OCI-LY7 (cell line): Measurements from ENCODE around the gene ZNF484. TPM values are rescaled to one million over a fixed set of nuclear protein-coding genes. Genes with fewer than 3 reads are reported as not detected.
"Not testable (repeated sequence)": the region's sequence is repeated elsewhere in the genome, so short reads cannot be mapped to it uniquely, and the experiment has no call there.

ENCODE experiments used
- BruUV-seq: library from RNA; stranded (reverse); fragments of 400-500 nt; replicated peaks from 2 replicates; lab custom pipeline; 2021; lab: Mats Ljungman, UMichigan
- CTCF ChIA-PET: fragments of 300-600 bp; sonication (Branson Sonifier 250); formaldehyde crosslinking; loops from one replicate; lab custom pipeline; 2022; ENCODE audit warnings: antibody characterized with exemption; ENCODE audit not compliant: unreplicated experiment; lab: Charles Lee
- POLR2A ChIA-PET: fragments of 300-600 bp; sonication (Branson Sonifier 250); formaldehyde crosslinking; loops from one replicate; lab custom pipeline; 2022; ENCODE audit warnings: antibody characterized with exemption; lab: Charles Lee
- DNase-seq: peaks from one replicate; pipeline ENCODE4 v3.0.0-alpha.2; 2015; ENCODE audit warnings: low spot score
- H2AFZ ChIP-seq: fragments of 200-600 bp; sonication (generic), shearing (Covaris generic); 2 replicates; pipeline ENCODE4 v1.6.1; 2014; ENCODE audit warnings: mild to moderate bottlenecking, antibody characterized with exemption, low read length, moderate library complexity
- H3K27ac ChIP-seq: fragments of 200-600 bp; sonication (generic); 2 replicates; pipeline ENCODE4 v1.5.1; 2014; ENCODE audit warnings: mixed run types, low read depth, mild to moderate bottlenecking, moderate library complexity, low read length, inconsistent platforms; ENCODE audit not compliant: poor library complexity, severe bottlenecking
- H3K36me3 ChIP-seq: fragments of 200-600 bp; sonication (generic); 2 replicates; pipeline ENCODE4 v1.6.1; 2014; ENCODE audit warnings: mild to moderate bottlenecking, antibody characterized with exemption, low read length, moderate library complexity, mixed read lengths; ENCODE audit not compliant: insufficient read depth
- H3K4me1 ChIP-seq: fragments of 200-600 bp; sonication (generic); 2 replicates; pipeline ENCODE4 v1.5.1; 2014; ENCODE audit warnings: mild to moderate bottlenecking, low read length; ENCODE audit not compliant: insufficient read depth, poor library complexity, severe bottlenecking
- H3K4me2 ChIP-seq: fragments of 200-600 bp; sonication (generic); 2 replicates; pipeline ENCODE4 v1.6.1; 2014; ENCODE audit warnings: mild to moderate bottlenecking, low read length
- H3K4me3 ChIP-seq: fragments of 200-600 bp; sonication (generic); 2 replicates; pipeline ENCODE4 v1.5.1; 2014; ENCODE audit warnings: mild to moderate bottlenecking, low read depth, low read length; ENCODE audit not compliant: poor library complexity, severe bottlenecking
- H3K79me2 ChIP-seq: fragments of 200-600 bp; sonication (generic); 2 replicates; pipeline ENCODE4 v1.6.1; 2016; ENCODE audit warnings: low read depth, mild to moderate bottlenecking, low read length, moderate library complexity, mixed read lengths; ENCODE audit not compliant: insufficient read depth
- H3K9me2 ChIP-seq: fragments of 200-600 bp; sonication (generic); 2 replicates; pipeline ENCODE4 v1.6.1; 2016; ENCODE audit warnings: mild to moderate bottlenecking, low read length, mixed read lengths; ENCODE audit not compliant: insufficient read depth
- H3K9me3 ChIP-seq: fragments of 200-600 bp; sonication (generic); 2 replicates; pipeline ENCODE4 v1.6.1; 2014; ENCODE audit warnings: mild to moderate bottlenecking, mixed run types, low read length, mixed read lengths
- H4K20me1 ChIP-seq: fragments of 200-600 bp; sonication (generic); 2 replicates; pipeline ENCODE4 v1.6.1; 2014; ENCODE audit warnings: mild to moderate bottlenecking, antibody characterized with exemption, low read length, moderate library complexity, mixed read lengths; ENCODE audit not compliant: insufficient read depth
- CTCF ChIP-seq: fragments of 200-600 bp; sonication (generic); conservative IDR thresholded peaks from 2 replicates; pipeline ENCODE4 v1.5.1; 2014; ENCODE audit warnings: mild to moderate bottlenecking, antibody characterized with exemption, low read length, moderate library complexity, mixed read lengths
- EZH2phosphoT487 ChIP-seq: fragments of 200-600 bp; sonication (generic); IDR thresholded peaks from 2 replicates; pipeline ENCODE4 v1.6.1; 2018; ENCODE audit warnings: low read depth, borderline replicate concordance, mild to moderate bottlenecking, mixed run types, antibody characterized with exemption, low read length, moderate library complexity, mixed read lengths
- intact Hi-C: fragments of 100-400 bp; cut with micrococcal nuclease; formaldehyde crosslinking; loops from one replicate; pipeline ENCODE4 v1.10.0; 2022; ENCODE audit not compliant: unreplicated experiment
- total RNA-seq, 2 experiments: library from RNA; depleted of rRNA in 1 of 2; stranded (reverse); fragments of >200 nt in 1 of 2; shearing (Covaris generic) in 1 of 2; gene quantifications; 2 replicates each; pipeline ENCODE4 v1.2.3, GENCODE V29; 2014 to 2022

Gene ZNF484
- total RNA-seq, 2 experiments from 2014 or later: 8.0 to 10.1 TPM

GRCh38 chr9:92820964-92821363 is 56.9 kb downstream of the ZNF484 start:
- H3K4me2 ChIP-seq: no peak overlapping the region
- DNase-seq: no peak
- CTCF ChIA-PET: no interaction called here

GRCh38 chr9:92819898-92820297 is 57.9 kb downstream of the ZNF484 start:
- H3K79me2 ChIP-seq, BruUV-seq, H2AFZ ChIP-seq, H3K9me3 ChIP-seq, H3K4me1 ChIP-seq, CTCF ChIA-PET, POLR2A ChIA-PET, H3K36me3 ChIP-seq, DNase-seq, H3K4me2 ChIP-seq, H4K20me1 ChIP-seq, H3K27ac ChIP-seq, intact Hi-C loops, H3K4me3 ChIP-seq, H3K9me2 ChIP-seq: not testable (repeated sequence)

More at GRCh38 chr9:92820964-92821363, 56.9 kb downstream of the ZNF484 start:
- H3K79me2 ChIP-seq: no peaks in the 10 kb centered on the region
- no peaks in the 10 kb centered on the region for H3K9me2 ChIP-seq
- H4K20me1 ChIP-seq: no peaks in the 10 kb centered on the region
- no peak overlapping the region for H3K27ac ChIP-seq
- H2AFZ ChIP-seq: no peak overlapping the region
- H3K9me3 ChIP-seq: no peaks in the 10 kb centered on the region
- intact Hi-C loops: no loop called here
- H3K36me3 ChIP-seq: no peaks in the 10 kb centered on the region
- TF ChIP-seq EZH2phosphoT487 (no peak), CTCF (no peak)
- no peaks in the 10 kb centered on the region for H3K4me1 ChIP-seq
- BruUV-seq: no TSS peak
- POLR2A ChIA-PET: no interaction called here
- no peak overlapping the region for H3K4me3 ChIP-seq

GRCh38 chr9:92809629-92810326 is 68.1 kb downstream of the ZNF484 start:
- H3K36me3 ChIP-seq, H3K9me2 ChIP-seq, BruUV-seq, H3K4me3 ChIP-seq, H3K79me2 ChIP-seq, CTCF ChIA-PET, intact Hi-C loops, H3K4me2 ChIP-seq, DNase-seq, H4K20me1 ChIP-seq, H3K4me1 ChIP-seq, H3K9me3 ChIP-seq, POLR2A ChIA-PET, H2AFZ ChIP-seq, H3K27ac ChIP-seq: not testable (repeated sequence)
